DOHH2 (cell line): ENCODE results near the gene SLC25A41.

Experiments
- H3F3A ChIP-seq: fragments of 200-600 bp; sonication (generic), shearing (Covaris generic); 2 replicates; pipeline ENCODE4 v1.6.0; 2016; ENCODE audit warnings: antibody characterized with exemption, mild to moderate bottlenecking; ENCODE audit not compliant: control insufficient read depth, insufficient read depth
- H3K27ac ChIP-seq: fragments of 200-600 bp; sonication (generic); 2 replicates; pipeline ENCODE4 v1.5.1; 2014; ENCODE audit warnings: low read depth, mild to moderate bottlenecking, low read length, moderate library complexity
- H3K27me3 ChIP-seq: fragments of 200-600 bp; sonication (generic); 2 replicates; pipeline ENCODE4 v1.6.1; 2014; ENCODE audit warnings: mild to moderate bottlenecking, low read length, mixed read lengths; ENCODE audit not compliant: control insufficient read depth
- H3K36me3 ChIP-seq: fragments of 200-600 bp; sonication (generic); 2 replicates; pipeline ENCODE4 v1.6.1; 2014; ENCODE audit warnings: mild to moderate bottlenecking, low read length, moderate library complexity, mixed read lengths; ENCODE audit not compliant: control insufficient read depth
- H3K4me1 ChIP-seq: fragments of 200-600 bp; sonication (generic); 2 replicates; pipeline ENCODE4 v1.6.1; 2014; ENCODE audit warnings: mild to moderate bottlenecking, low read length, mixed read lengths; ENCODE audit not compliant: control insufficient read depth
- H3K4me2 ChIP-seq: fragments of 200-600 bp; sonication (generic); 2 replicates; pipeline ENCODE4 v1.6.0; 2014; ENCODE audit warnings: mild to moderate bottlenecking, low read length, moderate library complexity
- H3K4me3 ChIP-seq: fragments of 200-600 bp; sonication (generic); 2 replicates; pipeline ENCODE4 v1.5.1; 2014; ENCODE audit warnings: mild to moderate bottlenecking, low read length, mixed read lengths
- H3K79me2 ChIP-seq: fragments of 200-600 bp; sonication (generic); 2 replicates; pipeline ENCODE4 v1.6.1; 2014; ENCODE audit warnings: mild to moderate bottlenecking, low read length, mixed read lengths; ENCODE audit not compliant: control insufficient read depth
- H3K9me2 ChIP-seq: fragments of 200-600 bp; sonication (generic); replicated peaks from 2 replicates; pipeline ENCODE4 v1.6.1; 2014; ENCODE audit warnings: mild to moderate bottlenecking, low read length, mixed read lengths; ENCODE audit not compliant: control insufficient read depth
- H3K9me3 ChIP-seq: fragments of 200-600 bp; sonication (generic); 2 replicates; pipeline ENCODE4 v1.6.1; 2014; ENCODE audit warnings: antibody characterized with exemption, low read length, mixed read lengths; ENCODE audit not compliant: control insufficient read depth, insufficient read depth
- H4K20me1 ChIP-seq: fragments of 200-600 bp; sonication (generic); 2 replicates; pipeline ENCODE4 v1.6.0; 2014; ENCODE audit warnings: low read depth, mild to moderate bottlenecking, antibody characterized with exemption, low read length, moderate library complexity; ENCODE audit not compliant: control insufficient read depth, insufficient read depth
- CTCF ChIP-seq: fragments of 200-600 bp; sonication (generic); IDR thresholded peaks from one replicate; pipeline ENCODE4 v1.5.1; 2014; ENCODE audit warnings: antibody characterized with exemption, mild to moderate bottlenecking, low read depth, low read length; ENCODE audit not compliant: poor library complexity, severe bottlenecking
- EZH2phosphoT487 ChIP-seq: fragments of 200-600 bp; sonication (generic); IDR thresholded peaks from 2 replicates; pipeline ENCODE4 v1.6.1; 2017; ENCODE audit warnings: borderline replicate concordance, mild to moderate bottlenecking, antibody characterized with exemption, low read length, moderate library complexity, mixed read lengths

Gene SLC25A41

GRCh38 chr19:6453951-6454565, 20.5 kb upstream of the SLC25A41 start:
- TF ChIP-seq CTCF (no peak), EZH2phosphoT487 (no peak)
- H3K27me3 ChIP-seq, result no peaks in the 10 kb centered on the region
- H3K9me3 ChIP-seq, result peaks cover 13% of the 10 kb centered on the region
- H3K4me1 ChIP-seq, result peaks cover 15% of the 10 kb centered on the region
- no peak overlapping the region for H3K4me3 ChIP-seq
- no peak overlapping the region for H3K4me2 ChIP-seq
- H3K36me3 ChIP-seq, result peaks cover 57% of the 10 kb centered on the region
- no peaks in the 10 kb centered on the region for H3K9me2 ChIP-seq
- H4K20me1 ChIP-seq, result no peaks in the 10 kb centered on the region
- H3F3A ChIP-seq, result no peaks in the 10 kb centered on the region
- H3K79me2 ChIP-seq, result peaks cover 17% of the 10 kb centered on the region
- H3K27ac ChIP-seq, result no peak overlapping the region

- peaks cover 6% of the 10 kb centered on the region for H3K4me1 ChIP-seq
- peaks cover 6% of the 10 kb centered on the region; the same call in 1 of the 2 replicates for H3K79me2 ChIP-seq
- TF ChIP-seq CTCF (no peak), EZH2phosphoT487 (no peak)
- no peak overlapping the region for H3K4me2 ChIP-seq
- H3K9me2 ChIP-seq, result no peaks in the 10 kb centered on the region
- no peaks in the 10 kb centered on the region for H3K27me3 ChIP-seq
- H3K36me3 ChIP-seq, result peaks cover 57% of the 10 kb centered on the region
- H3K27ac ChIP-seq, result no peak overlapping the region
- H3K9me3 ChIP-seq, result peaks cover 13% of the 10 kb centered on the region
- H4K20me1 ChIP-seq, result no peaks in the 10 kb centered on the region
- H3F3A ChIP-seq, result no peaks in the 10 kb centered on the region
- H3K4me3 ChIP-seq, result no peak overlapping the region
Observed at GRCh38 chr19:6452899-6453298, 19.3 kb upstream of the SLC25A41 start.

- no peaks in the 10 kb centered on the region for H3K9me2 ChIP-seq
- no peaks in the 10 kb centered on the region for H4K20me1 ChIP-seq
- H3K27ac ChIP-seq, result no peak overlapping the region
- H3K4me3 ChIP-seq, result no peak overlapping the region
- peaks cover 51% of the 10 kb centered on the region for H3K36me3 ChIP-seq
- TF ChIP-seq EZH2phosphoT487 (no peak), CTCF (no peak)
- H3K9me3 ChIP-seq, result peaks cover 13% of the 10 kb centered on the region
- H3K27me3 ChIP-seq, result no peaks in the 10 kb centered on the region
- H3K79me2 ChIP-seq, result no peaks in the 10 kb centered on the region
- no peaks in the 10 kb centered on the region for H3F3A ChIP-seq
- no peaks in the 10 kb centered on the region for H3K4me1 ChIP-seq
- H3K4me2 ChIP-seq, result no peak overlapping the region
Observed at GRCh38 chr19:6452223-6452614, 18.7 kb upstream of the SLC25A41 start.
